ENCODE data around the gene UBE2I. TPM values are rescaled to one million over a fixed set of nuclear protein-coding genes. Genes with fewer than 3 reads are reported as not detected.

Gene UBE2I
- total RNA-seq, 1 donor from 2014 or later: 256 TPM

DNA sequence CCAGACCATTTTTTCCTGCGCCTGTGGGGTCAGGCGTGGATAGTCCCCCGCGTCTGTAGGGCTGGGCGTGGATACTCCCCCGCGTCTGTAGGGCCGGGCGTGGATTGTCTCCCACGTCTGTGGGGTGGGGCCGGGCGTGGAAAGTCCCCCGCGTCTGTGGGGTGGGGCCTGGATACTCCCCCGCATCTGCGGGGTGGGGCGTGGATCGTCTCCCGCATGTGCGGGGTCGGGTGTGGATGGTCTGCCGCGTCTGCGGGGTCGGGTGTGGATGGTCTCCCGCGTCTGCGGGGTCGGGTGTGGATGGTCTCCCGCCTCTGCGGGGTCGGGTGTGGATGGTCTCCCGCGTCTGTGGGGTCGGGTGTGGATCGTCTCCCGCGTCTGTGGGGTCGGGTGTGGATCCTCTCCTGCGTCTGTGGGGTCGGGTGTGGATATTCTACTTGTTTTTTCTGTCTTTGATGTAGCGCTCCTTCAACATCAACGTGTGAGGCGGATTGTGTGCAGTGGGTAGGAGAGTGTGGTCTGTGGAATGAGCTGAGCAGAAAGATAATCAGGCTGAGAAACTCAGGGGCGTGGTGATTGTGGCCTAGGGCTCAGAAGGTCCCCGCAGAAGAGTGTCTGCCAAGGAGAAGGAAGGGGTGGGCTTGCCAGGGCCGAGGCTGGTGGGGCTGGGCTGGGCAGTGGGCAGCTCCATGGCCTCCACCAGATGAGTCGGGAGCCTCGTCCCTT is 45.5 kb downstream of the UBE2I start:
- no peaks in the 10 kb centered on the region for H3K36me3 Mint-ChIP-seq (ENCODE audit: unreplicated experiment)
- peaks cover 32% of the 10 kb centered on the region for H3K9me3 Mint-ChIP-seq (ENCODE audit: unreplicated experiment)
- no peak for DNase-seq
- TF ChIP-seq, protein P1, sequence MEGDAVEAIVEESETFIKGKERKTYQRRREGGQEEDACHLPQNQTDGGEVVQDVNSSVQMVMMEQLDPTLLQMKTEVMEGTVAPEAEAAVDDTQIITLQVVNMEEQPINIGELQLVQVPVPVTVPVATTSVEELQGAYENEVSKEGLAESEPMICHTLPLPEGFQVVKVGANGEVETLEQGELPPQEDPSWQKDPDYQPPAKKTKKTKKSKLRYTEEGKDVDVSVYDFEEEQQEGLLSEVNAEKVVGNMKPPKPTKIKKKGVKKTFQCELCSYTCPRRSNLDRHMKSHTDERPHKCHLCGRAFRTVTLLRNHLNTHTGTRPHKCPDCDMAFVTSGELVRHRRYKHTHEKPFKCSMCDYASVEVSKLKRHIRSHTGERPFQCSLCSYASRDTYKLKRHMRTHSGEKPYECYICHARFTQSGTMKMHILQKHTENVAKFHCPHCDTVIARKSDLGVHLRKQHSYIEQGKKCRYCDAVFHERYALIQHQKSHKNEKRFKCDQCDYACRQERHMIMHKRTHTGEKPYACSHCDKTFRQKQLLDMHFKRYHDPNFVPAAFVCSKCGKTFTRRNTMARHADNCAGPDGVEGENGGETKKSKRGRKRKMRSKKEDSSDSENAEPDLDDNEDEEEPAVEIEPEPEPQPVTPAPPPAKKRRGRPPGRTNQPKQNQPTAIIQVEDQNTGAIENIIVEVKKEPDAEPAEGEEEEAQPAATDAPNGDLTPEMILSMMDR (IDR thresholded peaks at IDR 0.05; ENCODE audit: partially characterized antibody, unreplicated experiment): no peak
- H3K4me3 Mint-ChIP-seq (ENCODE audit: unreplicated experiment): peak overlapping the region; percentile 50
- H3K27ac Mint-ChIP-seq (ENCODE audit: unreplicated experiment): no peak overlapping the region
- H3K4me1 Mint-ChIP-seq (ENCODE audit: low read depth, unreplicated experiment): peaks cover 14% of the 10 kb centered on the region
- H3K27me3 Mint-ChIP-seq (ENCODE audit: unreplicated experiment): peaks cover 18% of the 10 kb centered on the region

DNA sequence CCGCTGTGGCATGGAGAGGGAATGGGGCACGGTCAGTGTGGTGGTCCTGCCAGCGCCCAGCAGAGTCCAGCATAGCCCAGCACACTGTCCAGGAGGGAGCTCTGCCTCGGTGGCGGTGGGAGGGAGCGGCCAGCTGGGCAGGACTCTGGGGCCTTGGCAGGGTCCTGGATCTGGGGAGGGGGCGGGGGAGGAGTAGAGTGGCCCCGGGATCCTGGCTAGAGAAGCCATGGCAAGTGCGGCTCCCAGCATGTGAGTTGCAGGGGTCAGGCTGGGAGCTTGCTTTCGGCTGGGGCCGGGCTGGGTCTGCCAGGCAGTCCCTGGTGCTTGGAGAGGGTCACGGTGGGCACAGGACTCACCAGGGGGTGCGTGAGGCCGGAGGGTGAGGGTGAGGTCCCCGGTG is 46.2 kb downstream of the UBE2I start:
- no peak for DNase-seq
- no peaks in the 10 kb centered on the region for H3K36me3 Mint-ChIP-seq (ENCODE audit: unreplicated experiment)
- H3K27ac Mint-ChIP-seq (ENCODE audit: unreplicated experiment): no peak overlapping the region
- H3K9me3 Mint-ChIP-seq (ENCODE audit: unreplicated experiment): peaks cover 26% of the 10 kb centered on the region
- TF ChIP-seq, protein P1 (IDR thresholded peaks at IDR 0.05; ENCODE audit: partially characterized antibody, unreplicated experiment): no peak
- peaks cover 16% of the 10 kb centered on the region for H3K27me3 Mint-ChIP-seq (ENCODE audit: unreplicated experiment)
- H3K4me3 Mint-ChIP-seq (ENCODE audit: unreplicated experiment): no peak overlapping the region
- peaks cover 14% of the 10 kb centered on the region for H3K4me1 Mint-ChIP-seq (ENCODE audit: low read depth, unreplicated experiment)

DNA sequence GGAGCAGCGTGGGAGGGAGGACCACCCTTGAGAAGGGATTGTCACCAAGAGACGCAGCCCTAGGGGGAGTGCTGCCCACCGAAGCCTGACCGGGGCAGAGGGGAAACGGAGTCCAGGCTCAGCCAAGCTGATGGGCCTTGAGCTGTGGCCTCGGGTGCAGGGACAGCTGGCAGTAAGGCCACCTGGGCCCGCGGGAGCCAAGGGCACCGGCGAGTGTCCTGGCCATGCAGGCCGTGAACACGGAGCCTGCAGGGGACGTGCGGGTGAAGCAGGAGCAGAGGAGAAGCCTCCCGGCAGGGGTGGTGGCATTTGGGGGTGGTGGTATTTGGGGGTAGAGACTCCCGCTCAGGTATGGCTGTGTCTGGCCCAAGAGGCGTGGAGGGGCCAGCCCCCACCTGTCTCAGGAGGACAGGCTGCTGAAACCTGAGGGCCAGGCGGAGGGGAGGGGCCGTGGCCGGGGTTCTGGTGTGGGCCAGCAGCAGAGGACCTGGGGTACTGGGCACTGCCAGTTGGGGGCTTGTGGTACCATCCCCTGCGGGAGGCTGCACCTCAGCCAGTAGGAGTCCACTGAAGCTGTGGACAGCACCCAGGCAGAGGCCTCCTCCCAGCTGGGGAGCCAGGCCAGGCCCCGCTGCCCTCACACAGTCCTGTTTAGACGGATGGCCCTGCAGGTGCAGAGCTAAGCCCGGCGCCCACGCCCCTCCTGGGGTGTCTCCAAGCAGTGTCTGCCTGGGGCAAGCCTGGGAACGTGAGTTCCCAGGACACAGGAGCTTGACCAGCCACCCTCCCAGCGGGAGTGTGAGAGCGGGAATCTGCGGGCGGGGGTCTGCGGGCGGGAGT is 46.8 kb downstream of the UBE2I start:
- no peak overlapping the region for H3K4me3 Mint-ChIP-seq (ENCODE audit: unreplicated experiment)
- DNase-seq: no peak
- TF ChIP-seq, protein P1 (IDR thresholded peaks at IDR 0.05; ENCODE audit: partially characterized antibody, unreplicated experiment): no peak
- peaks cover 22% of the 10 kb centered on the region for H3K9me3 Mint-ChIP-seq (ENCODE audit: unreplicated experiment)
- peaks cover 14% of the 10 kb centered on the region for H3K4me1 Mint-ChIP-seq (ENCODE audit: low read depth, unreplicated experiment)
- no peak overlapping the region for H3K27ac Mint-ChIP-seq (ENCODE audit: unreplicated experiment)
- no peaks in the 10 kb centered on the region for H3K36me3 Mint-ChIP-seq (ENCODE audit: unreplicated experiment)
- H3K27me3 Mint-ChIP-seq (ENCODE audit: unreplicated experiment): peaks cover 13% of the 10 kb centered on the region

DNA sequence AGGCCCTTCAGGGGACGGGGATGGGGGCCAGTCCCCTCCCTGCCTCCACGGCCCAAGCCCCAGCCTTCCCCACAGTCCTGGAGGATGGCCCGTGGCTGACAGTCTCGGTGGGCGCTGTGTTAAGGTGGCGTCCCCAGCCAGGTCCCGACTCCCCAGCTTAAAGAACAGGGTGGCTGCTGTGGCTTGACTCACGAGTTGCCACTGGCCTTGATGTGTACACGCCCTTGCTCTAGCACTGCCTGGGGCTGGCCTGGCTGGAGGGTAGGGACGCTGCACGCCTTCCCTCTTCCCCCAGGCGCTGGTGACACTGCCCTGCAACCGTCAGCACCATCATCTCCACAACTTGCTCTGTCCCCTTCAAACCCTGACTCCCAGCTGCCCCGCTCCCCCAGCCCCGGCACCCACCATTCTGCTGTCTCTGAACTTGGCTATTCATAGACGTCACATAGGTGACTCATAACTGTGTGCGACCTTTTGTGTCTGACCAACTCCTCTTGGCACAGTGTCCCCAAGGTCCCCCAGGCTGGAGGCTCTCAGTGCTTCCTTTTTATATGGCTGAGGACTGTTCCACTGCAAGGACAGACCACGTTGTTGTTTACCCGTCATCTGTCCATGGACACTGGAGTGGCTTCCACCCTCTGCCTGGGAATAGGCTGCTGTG is 48.6 kb downstream of the UBE2I start:
- TF ChIP-seq, protein P1 (IDR thresholded peaks at IDR 0.05; ENCODE audit: partially characterized antibody, unreplicated experiment): no peak
- Mint-ChIP-seq H3K4me3 (ENCODE audit: unreplicated experiment) (peak overlapping the region; percentile 46), H3K4me1 (ENCODE audit: low read depth, unreplicated experiment) (peaks cover 11% of the 10 kb centered on the region)

More for the DNA sequence above, 48.6 kb downstream of the UBE2I start:
- H3K27me3 Mint-ChIP-seq (ENCODE audit: unreplicated experiment): peaks cover 6% of the 10 kb centered on the region
- peaks cover 13% of the 10 kb centered on the region for H3K9me3 Mint-ChIP-seq (ENCODE audit: unreplicated experiment)
- H3K36me3 Mint-ChIP-seq (ENCODE audit: unreplicated experiment): no peaks in the 10 kb centered on the region
- H3K27ac Mint-ChIP-seq (ENCODE audit: unreplicated experiment): peak overlapping the region; percentile 38
- no peak for DNase-seq
